HFFc6 (cell line): ENCODE measurements around the gene USP38. TPM values are rescaled to one million over a fixed set of nuclear protein-coding genes. Genes with fewer than 3 reads are reported as not detected.

ENCODE experiments used
- DNase-seq: peaks from one replicate; pipeline ENCODE4 v3.0.0-alpha.2; 2018
- H3K27ac Mint-ChIP-seq: 2 replicates; pipeline ENCODE4 v1.8.0; 2020; ENCODE audit warnings: mild to moderate bottlenecking, mixed read lengths
- H3K27me3 Mint-ChIP-seq: 2 replicates; pipeline ENCODE4 v1.8.0; 2021; ENCODE audit warnings: mild to moderate bottlenecking, moderate library complexity, mixed read lengths; ENCODE audit not compliant: insufficient read depth
- H3K36me3 Mint-ChIP-seq: 2 replicates; pipeline ENCODE4 v1.8.0; 2021; ENCODE audit warnings: low read depth, mixed read lengths
- H3K4me1 Mint-ChIP-seq: 2 replicates; pipeline ENCODE4 v1.8.0; 2020; ENCODE audit warnings: low read depth, mixed read lengths
- H3K4me3 Mint-ChIP-seq: 2 replicates; pipeline ENCODE4 v1.8.0; 2020; ENCODE audit warnings: mild to moderate bottlenecking, moderate library complexity, mixed read lengths
- H3K9me3 Mint-ChIP-seq: 2 replicates; pipeline ENCODE4 v1.8.0; 2020; ENCODE audit warnings: mild to moderate bottlenecking, mixed read lengths
- total RNA-seq, 6 experiments: library from RNA; stranded (reverse); fragmentation: NEBNext Ultra II Directional; extraction: Animal tissue kit (Norgen Biotek cat#: 25700); gene quantifications; 2 replicates in 1 of 6; 3 replicates in 5 of 6; pipeline ENCODE4 v1.2.3, GENCODE V29; 2021
- TF ChIP-seq, protein P1 (sequence below): fragments of 200-600 bp; sonication (generic); IDR thresholded peaks from 2 replicates; pipeline ENCODE4 v1.5.0; 2021; ENCODE audit warnings: antibody characterized with exemption, mild to moderate bottlenecking

The USP38 gene
- total RNA-seq, 6 experiments from 2014 or later: 13.8 to 20.4 (median 18.3) TPM

DNA sequence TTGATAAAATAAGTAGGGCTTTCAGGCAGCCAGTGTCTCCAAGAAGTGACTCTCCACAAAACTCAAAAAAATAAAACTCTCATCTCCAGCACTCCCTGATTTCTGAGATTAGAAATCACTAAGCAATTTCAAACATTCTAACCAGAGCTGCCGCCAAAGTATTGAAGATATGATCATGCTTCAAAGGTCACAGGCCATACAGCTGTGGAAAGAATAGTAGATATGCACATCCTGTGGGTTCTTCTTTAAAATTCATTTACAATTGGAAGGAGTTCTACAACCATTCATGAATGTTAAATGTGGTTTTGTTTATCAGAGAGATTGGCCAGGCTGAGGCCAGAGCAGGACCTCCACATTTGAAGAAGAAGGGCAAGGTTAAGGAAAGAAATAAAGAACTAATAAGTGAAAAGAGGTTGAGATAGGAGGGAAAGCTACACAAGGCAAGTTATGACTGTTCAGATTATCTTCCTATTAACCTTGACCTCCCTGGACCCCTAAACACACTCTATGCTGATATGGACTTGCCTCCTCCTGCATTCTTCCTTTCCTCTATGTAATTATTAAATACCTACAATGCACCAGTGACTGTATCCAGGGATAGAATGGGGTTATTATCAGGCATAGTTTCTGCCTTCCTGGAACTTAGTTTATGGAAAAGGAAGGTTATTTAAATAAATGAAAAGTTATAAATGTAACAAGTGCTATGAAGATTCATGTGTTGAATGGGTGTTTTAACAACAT lies 56.4 kb downstream of the USP38 start:
- DNase-seq: no peak
- peaks cover 19% of the 10 kb centered on the region for H3K4me1 Mint-ChIP-seq

GRCh38 chr4:143241892-143242291 lies 57.2 kb downstream of the USP38 start:
- Mint-ChIP-seq H3K27me3 (peaks cover 2% of the 10 kb centered on the region; the same call in 1 of the 2 replicates), H3K4me1 (peaks cover 19% of the 10 kb centered on the region), H3K4me3 (no peak overlapping the region), H3K36me3 (no peaks in the 10 kb centered on the region), H3K27ac (peak overlapping the region; percentile 71), H3K9me3 (no peaks in the 10 kb centered on the region)
- TF ChIP-seq, protein P1, sequence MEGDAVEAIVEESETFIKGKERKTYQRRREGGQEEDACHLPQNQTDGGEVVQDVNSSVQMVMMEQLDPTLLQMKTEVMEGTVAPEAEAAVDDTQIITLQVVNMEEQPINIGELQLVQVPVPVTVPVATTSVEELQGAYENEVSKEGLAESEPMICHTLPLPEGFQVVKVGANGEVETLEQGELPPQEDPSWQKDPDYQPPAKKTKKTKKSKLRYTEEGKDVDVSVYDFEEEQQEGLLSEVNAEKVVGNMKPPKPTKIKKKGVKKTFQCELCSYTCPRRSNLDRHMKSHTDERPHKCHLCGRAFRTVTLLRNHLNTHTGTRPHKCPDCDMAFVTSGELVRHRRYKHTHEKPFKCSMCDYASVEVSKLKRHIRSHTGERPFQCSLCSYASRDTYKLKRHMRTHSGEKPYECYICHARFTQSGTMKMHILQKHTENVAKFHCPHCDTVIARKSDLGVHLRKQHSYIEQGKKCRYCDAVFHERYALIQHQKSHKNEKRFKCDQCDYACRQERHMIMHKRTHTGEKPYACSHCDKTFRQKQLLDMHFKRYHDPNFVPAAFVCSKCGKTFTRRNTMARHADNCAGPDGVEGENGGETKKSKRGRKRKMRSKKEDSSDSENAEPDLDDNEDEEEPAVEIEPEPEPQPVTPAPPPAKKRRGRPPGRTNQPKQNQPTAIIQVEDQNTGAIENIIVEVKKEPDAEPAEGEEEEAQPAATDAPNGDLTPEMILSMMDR: no peak
- no peak for DNase-seq

More for the DNA sequence above, 56.4 kb downstream of the USP38 start:
- no peaks in the 10 kb centered on the region for H3K9me3 Mint-ChIP-seq
- peaks cover 2% of the 10 kb centered on the region; the same call in 1 of the 2 replicates for H3K27me3 Mint-ChIP-seq
- H3K27ac Mint-ChIP-seq: peak overlapping the region; percentile 71
- H3K36me3 Mint-ChIP-seq: no peaks in the 10 kb centered on the region
- no peak overlapping the region for H3K4me3 Mint-ChIP-seq
- TF ChIP-seq, protein P1: no peak

- Mint-ChIP-seq H3K9me3 (no peaks in the 10 kb centered on the region), H3K4me3 (no peak overlapping the region), H3K27me3 (peaks cover 2% of the 10 kb centered on the region), H3K4me1 (peaks cover 19% of the 10 kb centered on the region), H3K27ac (no peak overlapping the region), H3K36me3 (no peaks in the 10 kb centered on the region)
- TF ChIP-seq, protein P1: no peak
- DNase-seq: no peak
These were observed 58.3 kb downstream of the USP38 start for GRCh38 chr4:143243041-143243440.

DNA sequence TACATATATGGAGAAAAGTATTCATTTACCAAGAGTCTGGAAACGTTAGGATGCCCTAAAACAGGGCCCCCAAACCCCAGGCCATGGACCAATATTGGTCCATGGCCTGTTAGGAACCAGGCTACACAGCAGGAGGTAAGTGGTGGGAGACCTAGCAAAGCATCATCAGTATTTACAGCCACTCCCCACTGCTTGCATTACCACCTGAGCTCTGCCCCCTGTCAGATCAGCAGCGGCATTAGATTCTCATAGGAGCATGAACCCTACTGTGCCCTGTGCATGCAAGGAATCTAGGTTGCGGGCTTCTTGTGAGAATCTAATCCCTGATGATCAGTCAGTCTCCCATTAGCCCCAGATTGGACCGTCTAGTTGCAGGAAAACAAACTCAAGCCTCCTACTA lies 62.3 kb downstream of the USP38 start:
- no peak for DNase-seq
- Mint-ChIP-seq H3K36me3 (no peaks in the 10 kb centered on the region), H3K27ac (no peak overlapping the region), H3K27me3 (no peaks in the 10 kb centered on the region; the same call in 1 of the 2 replicates), H3K4me1 (peaks cover 13% of the 10 kb centered on the region), H3K9me3 (no peaks in the 10 kb centered on the region), H3K4me3 (no peak overlapping the region)
- TF ChIP-seq, protein P1: no peak

DNA sequence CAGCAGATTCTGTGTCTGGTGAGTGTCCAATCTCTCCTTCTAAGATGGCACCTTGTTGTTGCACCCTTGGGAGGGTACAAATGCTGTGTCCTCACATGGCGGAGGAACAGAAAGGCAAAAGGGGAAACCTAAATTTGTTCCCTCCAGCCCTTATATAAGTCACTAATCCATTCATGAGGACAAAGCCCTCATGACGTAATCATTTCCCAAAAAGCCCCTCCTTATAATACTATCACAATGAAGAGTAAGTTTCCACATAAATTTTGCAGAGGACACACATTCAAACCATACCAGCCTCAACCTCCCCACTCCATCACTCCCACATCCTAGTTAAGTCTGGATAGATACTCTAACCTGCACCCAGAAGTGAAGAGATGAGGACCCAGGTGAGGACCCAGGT lies 63.1 kb downstream of the USP38 start:
- no peak for DNase-seq
- no peak overlapping the region for H3K27ac Mint-ChIP-seq
- peaks cover 17% of the 10 kb centered on the region for H3K4me1 Mint-ChIP-seq
- H3K4me3 Mint-ChIP-seq: no peak overlapping the region
- H3K9me3 Mint-ChIP-seq: no peaks in the 10 kb centered on the region
- no peaks in the 10 kb centered on the region; the same call in 1 of the 2 replicates for H3K27me3 Mint-ChIP-seq
- TF ChIP-seq, protein P1: no peak
- H3K36me3 Mint-ChIP-seq: no peaks in the 10 kb centered on the region
